H1 (cell line): ENCODE measurements around the gene METRN. TPM values are rescaled to one million over a fixed set of nuclear protein-coding genes. Genes with fewer than 3 reads are reported as not detected.
A peak's percentile ranks its signal among the peaks of the same experiment; 100 is the strongest.

Source experiments
- CTCF ChIA-PET: fragments of 300-600 bp; sonication (Branson Sonifier 250); formaldehyde crosslinking; loops from one replicate; lab custom pipeline; 2021; ENCODE audit not compliant: partially characterized antibody; lab: Charles Lee
- POLR2A ChIA-PET: fragments of 300-600 bp; sonication (Branson Sonifier 250); formaldehyde crosslinking; loops from one replicate; lab custom pipeline; 2021; ENCODE audit warnings: inconsistent platforms; ENCODE audit not compliant: partially characterized antibody; lab: Charles Lee
- DNase-seq, 2 experiments: peaks; one replicate each; pipeline versions ENCODE4 v3.0.0 to v3.0.0-alpha.2; 2010 to 2022; ENCODE audit warnings: low spot score in 2 of 2, low read depth in 1 of 2, mixed read lengths in 1 of 2
- FAIRE-seq: peaks from 2 replicates; lab custom pipeline; 2011; peaks lifted over from hg19 to GRCh38; lab: Jason Lieb, UNC
- H2AFZ ChIP-seq: 2 replicates; pipeline ENCODE4 v1.8.1; 2012; ENCODE audit warnings: low read length, inconsistent platforms
- H2AK5ac ChIP-seq: 2 replicates; pipeline ENCODE4 v1.6.1; 2013; ENCODE audit warnings: low read depth, low read length
- H2BK120ac ChIP-seq: replicated peaks from 2 replicates; pipeline ENCODE3; 2013; ENCODE audit warnings: low read depth, low read length, inconsistent platforms
- H2BK12ac ChIP-seq: 2 replicates; pipeline ENCODE4 v1.6.1; 2013; ENCODE audit warnings: low read depth, low read length
- H2BK15ac ChIP-seq: 2 replicates; pipeline ENCODE4 v1.6.1; 2013; ENCODE audit warnings: low read length
- H2BK20ac ChIP-seq: 2 replicates; pipeline ENCODE4 v1.6.1; 2013; ENCODE audit warnings: low read length
- H2BK5ac ChIP-seq: 2 replicates; pipeline ENCODE4 v1.6.1; 2013; ENCODE audit warnings: low read depth, low read length
- H3K14ac ChIP-seq: 2 replicates; pipeline ENCODE4 v1.6.1; 2013; ENCODE audit warnings: inconsistent platforms; ENCODE audit not compliant: insufficient read length
- H3K18ac ChIP-seq: 2 replicates; pipeline ENCODE4 v1.6.1; 2013; ENCODE audit warnings: low read length; ENCODE audit errors: extremely low read depth
- H3K23ac ChIP-seq: 2 replicates; pipeline ENCODE4 v1.6.1; 2013; ENCODE audit warnings: inconsistent platforms; ENCODE audit not compliant: insufficient read length
- H3K23me2 ChIP-seq: 2 replicates; pipeline ENCODE4 v1.6.1; 2013; ENCODE audit warnings: low read depth, low read length
- H3K27ac ChIP-seq: 2 replicates; pipeline ENCODE4 v1.6.1; 2011; ENCODE audit warnings: low read depth, low read length, inconsistent platforms
- H3K27me3 ChIP-seq, 4 experiments: replicated peaks in 1 of 4; 1 replicate in 1 of 4; 2 replicates in 3 of 4; pipeline versions ENCODE4 v1.6.1 to v1.8.1; 2011 to 2013; ENCODE audit warnings: low read length in 3 of 4, mild to moderate bottlenecking in 3 of 4, inconsistent platforms in 2 of 4, mixed read lengths in 2 of 4, moderate library complexity in 1 of 4; ENCODE audit not compliant: control insufficient read depth in 3 of 4, insufficient read depth in 3 of 4; ENCODE audit errors: extremely low read depth in 1 of 4
- H3K36me3 ChIP-seq, 4 experiments: 2 replicates each; pipeline versions ENCODE4 v1.6.1 to v1.8.1; 2011 to 2013; ENCODE audit warnings: mild to moderate bottlenecking in 4 of 4, low read length in 3 of 4, moderate library complexity in 2 of 4, control low read depth in 1 of 4, inconsistent platforms in 1 of 4; ENCODE audit not compliant: insufficient read depth in 4 of 4, control insufficient read depth in 2 of 4
- H3K4ac ChIP-seq: replicated peaks from 2 replicates; pipeline ENCODE3; 2013; ENCODE audit warnings: low read length, low read depth, mixed read lengths, inconsistent platforms; ENCODE audit not compliant: insufficient read length
- H3K4me1 ChIP-seq, 4 experiments: replicated peaks in 1 of 4; 1 replicate in 1 of 4; 2 replicates in 3 of 4; pipeline versions ENCODE4 v1.6.1 to v1.8.1; 2011 to 2013; ENCODE audit warnings: low read length in 3 of 4, inconsistent platforms in 2 of 4, mixed read lengths in 1 of 4; ENCODE audit not compliant: insufficient read depth in 4 of 4, control insufficient read depth in 3 of 4
- H3K4me2 ChIP-seq, 2 experiments: 2 replicates each; pipeline versions ENCODE4 v1.6.1 to v1.8.1; 2011 to 2013; ENCODE audit warnings: low read depth in 2 of 2, low read length in 2 of 2, control low read depth in 1 of 2, inconsistent platforms in 1 of 2, mild to moderate bottlenecking in 1 of 2; ENCODE audit not compliant: insufficient read depth in 1 of 2
- H3K4me3 ChIP-seq, 4 experiments: fragments of 200-600, 300-600 bp in 1 of 4; sonication (generic), shearing (Covaris generic), sonication (Bioruptor Twin) in 1 of 4; 2 replicates each; pipeline versions ENCODE4 v1.5.1 to v1.8.1; 2011 to 2016; ENCODE audit warnings: low read length in 4 of 4, low read depth in 3 of 4, control low read depth in 2 of 4, inconsistent platforms in 2 of 4, mild to moderate bottlenecking in 2 of 4, mixed read lengths in 1 of 4, moderate library complexity in 1 of 4; ENCODE audit not compliant: insufficient read depth in 2 of 4; ENCODE audit errors: extremely low read depth in 1 of 4
- H3K56ac ChIP-seq: replicated peaks from 2 replicates; pipeline ENCODE3; 2013; ENCODE audit warnings: low read depth, mild to moderate bottlenecking, mixed read lengths, low read length, inconsistent platforms; ENCODE audit not compliant: insufficient read length
- H3K79me1 ChIP-seq: 2 replicates; pipeline ENCODE4 v1.6.1; 2013; ENCODE audit warnings: low read depth, low read length, control low read depth
- H3K79me2 ChIP-seq, 2 experiments: 2 replicates each; pipeline versions ENCODE4 v1.6.1 to v1.8.1; 2012 to 2013; ENCODE audit warnings: low read length in 2 of 2, mild to moderate bottlenecking in 2 of 2, inconsistent platforms in 1 of 2; ENCODE audit not compliant: insufficient read depth in 2 of 2, control insufficient read depth in 1 of 2
- H3K9ac ChIP-seq, 4 experiments: replicated peaks in 1 of 4; 1 replicate in 1 of 4; 2 replicates in 3 of 4; pipeline versions ENCODE4 v1.6.1 to v1.8.1; 2011 to 2013; ENCODE audit warnings: low read depth in 3 of 4, low read length in 3 of 4, control low read depth in 2 of 4, mild to moderate bottlenecking in 2 of 4, moderate library complexity in 2 of 4, inconsistent platforms in 1 of 4; ENCODE audit errors: extremely low read depth in 1 of 4
- H3K9me3 ChIP-seq, 2 experiments: 2 replicates each; pipeline versions ENCODE4 v1.6.1 to v1.8.1; 2012 to 2013; ENCODE audit warnings: mild to moderate bottlenecking in 2 of 2, moderate library complexity in 2 of 2, control low read depth in 1 of 2, inconsistent platforms in 1 of 2, low read depth in 1 of 2, low read length in 1 of 2, mixed read lengths in 1 of 2; ENCODE audit not compliant: insufficient read depth in 2 of 2
- H4K20me1 ChIP-seq, 2 experiments: replicated peaks in 1 of 2; 2 replicates each; pipeline versions ENCODE3 to v1.8.1; 2011 to 2013; ENCODE audit warnings: inconsistent platforms in 2 of 2, low read length in 2 of 2, mild to moderate bottlenecking in 1 of 2; ENCODE audit not compliant: insufficient read depth in 2 of 2, control insufficient read depth in 1 of 2
- H4K5ac ChIP-seq: 2 replicates; pipeline ENCODE4 v1.6.1; 2013; ENCODE audit warnings: low read length, low read depth, mixed read lengths, inconsistent platforms; ENCODE audit not compliant: insufficient read length
- H4K8ac ChIP-seq: 2 replicates; pipeline ENCODE4 v1.8.0; 2013; ENCODE audit warnings: mild to moderate bottlenecking, moderate library complexity, low read length, inconsistent platforms; ENCODE audit not compliant: insufficient read depth; ENCODE audit errors: extremely low read depth
- H4K91ac ChIP-seq: replicated peaks from 2 replicates; pipeline ENCODE3; 2013; ENCODE audit warnings: low read length, mixed read lengths, inconsistent platforms; ENCODE audit not compliant: insufficient read length
- EGR1 ChIP-seq: IDR thresholded peaks from 2 replicates; pipeline ENCODE4 v1.6.1; 2011; ENCODE audit warnings: low read depth, low read length, borderline replicate concordance
- POLR2AphosphoS5 ChIP-seq: IDR thresholded peaks from 2 replicates; pipeline ENCODE4 v1.6.1; 2011; ENCODE audit warnings: low read depth, low read length
- RAD21 ChIP-seq, 2 experiments: IDR thresholded peaks in 1 of 2; conservative IDR thresholded peaks in 1 of 2; 2 replicates each; pipeline ENCODE4 v1.6.1; 2011; ENCODE audit warnings: low read depth in 2 of 2, low read length in 2 of 2, improper control_type of control experiment in 1 of 2, inconsistent platforms in 1 of 2, mild to moderate bottlenecking in 1 of 2, moderate library complexity in 1 of 2
- YY1 ChIP-seq: IDR thresholded peaks from 2 replicates; pipeline ENCODE4 v1.6.1; 2011; ENCODE audit warnings: low read depth, mild to moderate bottlenecking, low read length
- WGBS, 2 experiments: shearing (Covaris generic) in 1 of 2; methylation state at CpG; one replicate each; pipeline versions ENCODE4 v1.1.6 to v1.1.7; 2013 to 2015; ENCODE audit warnings: low lambda C conversion rate in 2 of 2, mixed read lengths in 2 of 2, inconsistent platforms in 1 of 2, low coverage in 1 of 2, missing lambda C conversion rate in 1 of 2; ENCODE audit not compliant: insufficient replicate concordance in 2 of 2, insufficient coverage in 1 of 2, insufficient read length in 1 of 2; ENCODE audit errors: extremely low coverage in 1 of 2, missing lambda C conversion rate in 1 of 2; 5-methylcytosine and 5-hydroxymethylcytosine counted together
- polyA plus RNA-seq, 7 experiments: library from polyadenylated mRNA; depleted of rRNA in 3 of 7; stranded (reverse) in 5 of 7; unstranded in 2 of 7; fragments of >200 nt in 5 of 7; fragments of 200-250 nt in 2 of 7; gene quantifications; 1 replicate in 5 of 7; 2 replicates in 1 of 7; 4 replicates in 1 of 7; pipeline versions ENCODE4 v1.2.1 to v1.2.3, GENCODE V29; 2011 to 2013; ENCODE audit warnings: missing spikeins in 2 of 7, mixed read lengths in 2 of 7
- total RNA-seq: library from RNA; stranded (reverse); fragmentation: NEBNext Ultra II Directional; extraction: Animal tissue kit (Norgen Biotek cat#: 25700); gene quantifications from 2 replicates; pipeline ENCODE4 v1.2.1, GENCODE V29; 2021
- TF ChIP-seq, protein P1 (sequence below): IDR thresholded peaks from 2 replicates; pipeline ENCODE4 v1.6.1; 2012; ENCODE audit warnings: inconsistent platforms
- TF ChIP-seq, protein P2 (sequence below), 3 experiments: IDR thresholded peaks; 1 replicate in 2 of 3; 2 replicates in 1 of 3; pipeline versions ENCODE4 v1.5.1 to v1.6.1; 2011; ENCODE audit warnings: low read length in 3 of 3, mild to moderate bottlenecking in 3 of 3, inconsistent platforms in 2 of 3, low read depth in 1 of 3, moderate library complexity in 1 of 3; ENCODE audit not compliant: insufficient read depth in 1 of 3; ENCODE audit errors: control extremely low read depth in 1 of 3
- TF ChIP-seq, protein P3 (sequence below): IDR thresholded peaks from 2 replicates; pipeline ENCODE4 v1.6.1; 2012; ENCODE audit warnings: inconsistent platforms

Gene METRN
- total and polyA plus RNA-seq, 2 of the 8 experiments (the other 6 are each of a cell fraction or from before 2014, with no cell fraction given), result 18.7 to 25.8 TPM

DNA sequence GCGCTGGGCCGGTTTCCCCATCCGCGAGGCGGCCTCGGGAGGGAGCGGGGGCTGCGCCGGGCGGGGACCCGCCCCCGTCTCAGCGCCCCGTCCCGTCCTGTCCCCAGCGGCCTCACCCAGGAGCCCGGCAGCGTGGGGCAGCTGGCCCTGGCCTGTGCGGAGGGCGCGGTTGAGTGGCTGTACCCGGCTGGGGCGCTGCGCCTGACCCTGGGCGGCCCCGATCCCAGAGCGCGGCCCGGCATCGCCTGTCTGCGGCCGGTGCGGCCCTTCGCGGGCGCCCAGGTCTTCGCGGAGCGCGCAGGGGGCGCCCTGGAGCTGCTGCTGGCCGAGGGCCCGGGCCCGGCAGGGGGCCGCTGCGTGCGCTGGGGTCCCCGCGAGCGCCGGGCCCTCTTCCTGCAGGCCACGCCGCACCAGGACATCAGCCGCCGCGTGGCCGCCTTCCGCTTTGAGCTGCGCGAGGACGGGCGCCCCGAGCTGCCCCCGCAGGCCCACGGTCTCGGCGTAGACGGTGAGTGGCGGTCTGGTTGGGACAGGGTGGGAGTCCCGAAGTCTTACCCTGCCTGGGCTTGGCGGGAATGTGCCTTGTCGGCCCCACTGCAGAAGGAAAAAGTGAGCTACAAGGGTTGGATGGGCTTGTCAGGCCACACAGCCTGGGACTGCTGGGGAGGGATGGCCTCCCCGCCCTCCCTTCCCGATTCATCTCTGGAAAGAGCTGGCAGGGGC, 720 bp downstream of the METRN start:
- Histone ChIP-seq H3K9me3 (no peaks in the 10 kb centered on the region), H2BK120ac (no peak overlapping the region), H2BK5ac (no peak overlapping the region; the same call in 1 of the 2 replicates), H3K4me1 (peaks cover 0 to 29% (median 19%) of the 10 kb centered on the region in 4 experiments; a peak in 5 of 7 replicates), H3K56ac (no peak overlapping the region), H3K14ac (no peak overlapping the region), H2BK20ac (no peak overlapping the region), H4K20me1 (peaks cover 4 to 13% of the 10 kb centered on the region in 2 experiments), H3K79me1 (no peaks in the 10 kb centered on the region), H2AK5ac (no peak overlapping the region), H3K4me3 (peak overlapping the region; percentile 41 to 74 (median 44); a peak in 7 of 8 replicates), H3K4ac (no peak overlapping the region), H4K91ac (no peak overlapping the region), H3K27me3 (peaks cover 0 to 44% (median 26%) of the 10 kb centered on the region in 4 experiments; a peak in 6 of 7 replicates), H3K27ac (no peak overlapping the region), H3K18ac (peak overlapping the region; percentile 48), H2BK12ac (no peak overlapping the region), H4K8ac (peak overlapping the region; percentile 73; the same call in 1 of the 2 replicates), H4K5ac (no peak overlapping the region), H3K23me2 (peaks cover 17% of the 10 kb centered on the region; the same call in 1 of the 2 replicates), H3K79me2 (no peaks in the 10 kb centered on the region), H3K4me2 (peak overlapping the region; percentile 53 to 83), H3K23ac (no peak overlapping the region), H2AFZ (no peak overlapping the region), H3K36me3 (no peaks in the 10 kb centered on the region), H3K9ac (peak overlapping the region in 1 of 4 experiments; percentile 54; a peak in 2 of 7 replicates), H2BK15ac (no peak overlapping the region)
- POLR2A ChIA-PET, result interaction anchor here (0.9 to 23.0 kb wide), 20 partner anchors 1 to 345 kb away, joined by 3 to 353 read pairs (median 5); partner anchors contain the start of genes ANTKMT, CCDC78, CHTF18 and CIAO3
- no peak for FAIRE-seq
- CTCF ChIA-PET, result interaction anchor here (0.6 to 33.4 kb wide), 19 partner anchors 8 to 616 kb away, joined by 3 to 977 read pairs (median 4); partner anchors contain the start of genes ANTKMT, CCDC78, CHTF18 and CIAO3
- no peak for DNase-seq
- 4% methylated on average over 38 of the region's 74 CpGs; no CpG with 5 or more reads in 1 of the 2 experiments for WGBS, 2 experiments
- TF ChIP-seq, protein P1, sequence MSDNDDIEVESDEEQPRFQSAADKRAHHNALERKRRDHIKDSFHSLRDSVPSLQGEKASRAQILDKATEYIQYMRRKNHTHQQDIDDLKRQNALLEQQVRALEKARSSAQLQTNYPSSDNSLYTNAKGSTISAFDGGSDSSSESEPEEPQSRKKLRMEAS, result peak; percentile 30; the same call in 1 of the 2 replicates
- TF ChIP-seq, protein P2, sequence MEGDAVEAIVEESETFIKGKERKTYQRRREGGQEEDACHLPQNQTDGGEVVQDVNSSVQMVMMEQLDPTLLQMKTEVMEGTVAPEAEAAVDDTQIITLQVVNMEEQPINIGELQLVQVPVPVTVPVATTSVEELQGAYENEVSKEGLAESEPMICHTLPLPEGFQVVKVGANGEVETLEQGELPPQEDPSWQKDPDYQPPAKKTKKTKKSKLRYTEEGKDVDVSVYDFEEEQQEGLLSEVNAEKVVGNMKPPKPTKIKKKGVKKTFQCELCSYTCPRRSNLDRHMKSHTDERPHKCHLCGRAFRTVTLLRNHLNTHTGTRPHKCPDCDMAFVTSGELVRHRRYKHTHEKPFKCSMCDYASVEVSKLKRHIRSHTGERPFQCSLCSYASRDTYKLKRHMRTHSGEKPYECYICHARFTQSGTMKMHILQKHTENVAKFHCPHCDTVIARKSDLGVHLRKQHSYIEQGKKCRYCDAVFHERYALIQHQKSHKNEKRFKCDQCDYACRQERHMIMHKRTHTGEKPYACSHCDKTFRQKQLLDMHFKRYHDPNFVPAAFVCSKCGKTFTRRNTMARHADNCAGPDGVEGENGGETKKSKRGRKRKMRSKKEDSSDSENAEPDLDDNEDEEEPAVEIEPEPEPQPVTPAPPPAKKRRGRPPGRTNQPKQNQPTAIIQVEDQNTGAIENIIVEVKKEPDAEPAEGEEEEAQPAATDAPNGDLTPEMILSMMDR (IDR thresholded peaks at IDR 0.05; ENCODE audit: control extremely low read depth in 1 of 3, insufficient read depth in 1 of 3, low read depth in 1 of 3, low read length in 3 of 3), result peak in 2 of 3 experiments; percentile 22 to 53; a peak in 3 of 4 replicates
- TF ChIP-seq YY1 (no peak), RAD21 (IDR thresholded peaks at IDR 0.05 in 1 of 2, conservative IDR thresholded peaks at IDR 0.05 in 1 of 2; ENCODE audit: low read depth in 2 of 2, low read length in 2 of 2) (peak in 1 of 2 experiments; percentile 39; a peak in 2 of 4 replicates), POLR2AphosphoS5 (no peak), EGR1 (no peak)
- TF ChIP-seq, protein P3, sequence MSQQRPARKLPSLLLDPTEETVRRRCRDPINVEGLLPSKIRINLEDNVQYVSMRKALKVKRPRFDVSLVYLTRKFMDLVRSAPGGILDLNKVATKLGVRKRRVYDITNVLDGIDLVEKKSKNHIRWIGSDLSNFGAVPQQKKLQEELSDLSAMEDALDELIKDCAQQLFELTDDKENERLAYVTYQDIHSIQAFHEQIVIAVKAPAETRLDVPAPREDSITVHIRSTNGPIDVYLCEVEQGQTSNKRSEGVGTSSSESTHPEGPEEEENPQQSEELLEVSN, result peak; percentile 27; the same call in 1 of the 2 replicates
